Measurements from ENCODE around the gene REV3L.

- TF ChIP-seq CTCF (IDR thresholded peaks at IDR 0.05 in 4 of 5, conservative IDR thresholded peaks at IDR 0.05 in 1 of 5) (peak in 2 of 5 experiments; percentile 32 to 40), POLR2A (IDR thresholded peaks at IDR 0.05) (no peak)
Measured at GRCh38 chr6:111478749-111479148, 4.3 kb downstream of the REV3L start.

All from gastrocnemius medialis (tissue), 4 donors.